NCI-H2081 treated with DMSO at 0.1 percent for 48 hours (cell line): Measurements from ENCODE around the gene ITCH.
A peak's percentile ranks its signal among the peaks of the same experiment; 100 is the strongest.
"Not testable (repeated sequence)": the region's sequence is repeated elsewhere in the genome, so short reads cannot be mapped to it uniquely, and the experiment has no call there.

Source experiments
- DNase-seq: peaks from one replicate; lab custom pipeline; 2025; lab: John Stamatoyannopoulos, UW

The ITCH gene

DNA sequence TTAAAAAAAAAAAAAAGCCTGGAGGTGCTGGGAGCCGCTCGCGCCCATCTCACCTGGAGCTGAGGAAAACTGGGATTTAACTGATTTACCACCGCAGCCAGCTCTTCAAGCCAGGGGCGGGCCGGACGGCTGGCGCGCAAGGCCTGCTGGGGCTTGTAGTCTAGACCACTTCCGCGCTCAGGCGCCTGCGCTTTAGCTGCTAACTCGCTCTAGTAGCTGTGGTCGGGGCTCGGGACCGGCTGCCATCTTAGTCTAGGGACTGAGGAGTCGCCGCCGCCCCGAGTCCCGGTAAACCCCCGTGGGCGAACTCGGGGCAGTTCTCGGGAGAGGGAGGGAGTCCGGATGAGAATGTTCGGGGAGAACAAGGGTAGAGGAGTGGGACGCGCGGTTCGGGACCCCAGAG is at the start of gene ITCH:
Gene ITCH (plus strand): TSS at position 212 of the 403 bp plus-strand sequence. CDS start 30,539 bp downstream, outside the sequence.
- DNase-seq: peak; percentile 80

DNA sequence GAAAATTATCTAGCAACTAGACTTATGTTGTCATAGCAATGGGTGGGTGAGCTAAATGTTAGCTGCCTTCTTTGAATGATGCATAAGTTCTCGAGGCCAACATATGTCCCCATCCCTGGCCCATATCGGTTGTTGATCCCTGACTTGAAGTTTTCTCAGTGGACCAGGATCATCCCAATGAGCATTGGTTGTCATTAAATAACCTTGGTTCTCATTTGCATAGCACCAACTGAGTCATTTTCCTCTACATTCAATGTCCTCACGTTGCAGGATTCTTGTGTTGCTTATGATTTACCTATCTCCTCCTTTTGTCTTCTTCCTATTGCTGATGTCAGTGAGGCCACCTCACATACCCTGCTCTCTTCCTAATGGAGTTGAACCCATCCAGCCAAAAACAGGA is 47.8 kb upstream of the ITCH start:
- DNase-seq: no peak

DNA sequence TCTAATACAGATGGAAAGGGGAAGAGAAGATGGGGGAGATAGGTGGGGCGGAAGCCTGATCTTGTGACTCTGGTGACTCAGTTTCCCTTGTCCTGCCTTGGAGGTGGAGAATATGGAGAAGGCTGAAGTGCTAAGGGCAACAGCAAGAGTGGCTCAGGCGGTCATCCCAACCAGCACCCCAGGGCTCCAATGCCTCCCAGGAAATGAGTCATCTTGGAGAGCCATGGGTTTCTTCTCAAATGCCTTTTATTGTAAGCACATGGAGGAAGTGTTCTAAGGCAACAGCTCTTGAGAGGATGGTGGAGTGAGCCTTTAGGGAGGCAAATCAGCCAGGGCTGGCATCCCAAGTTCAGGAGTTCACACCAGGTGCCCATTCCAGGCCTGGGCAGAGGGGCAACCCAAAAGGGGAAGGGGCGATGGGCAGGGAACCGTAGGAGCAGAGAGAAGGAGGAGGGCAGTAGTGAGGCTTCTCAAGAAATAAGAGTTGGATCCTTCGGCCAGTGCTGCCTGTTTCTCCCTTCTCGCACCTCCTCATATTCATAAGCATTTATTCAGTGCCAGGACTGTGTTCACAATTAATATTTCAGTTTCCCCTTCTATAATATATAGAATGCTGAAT is 46.8 kb upstream of the ITCH start:
- DNase-seq: no peak

DNA sequence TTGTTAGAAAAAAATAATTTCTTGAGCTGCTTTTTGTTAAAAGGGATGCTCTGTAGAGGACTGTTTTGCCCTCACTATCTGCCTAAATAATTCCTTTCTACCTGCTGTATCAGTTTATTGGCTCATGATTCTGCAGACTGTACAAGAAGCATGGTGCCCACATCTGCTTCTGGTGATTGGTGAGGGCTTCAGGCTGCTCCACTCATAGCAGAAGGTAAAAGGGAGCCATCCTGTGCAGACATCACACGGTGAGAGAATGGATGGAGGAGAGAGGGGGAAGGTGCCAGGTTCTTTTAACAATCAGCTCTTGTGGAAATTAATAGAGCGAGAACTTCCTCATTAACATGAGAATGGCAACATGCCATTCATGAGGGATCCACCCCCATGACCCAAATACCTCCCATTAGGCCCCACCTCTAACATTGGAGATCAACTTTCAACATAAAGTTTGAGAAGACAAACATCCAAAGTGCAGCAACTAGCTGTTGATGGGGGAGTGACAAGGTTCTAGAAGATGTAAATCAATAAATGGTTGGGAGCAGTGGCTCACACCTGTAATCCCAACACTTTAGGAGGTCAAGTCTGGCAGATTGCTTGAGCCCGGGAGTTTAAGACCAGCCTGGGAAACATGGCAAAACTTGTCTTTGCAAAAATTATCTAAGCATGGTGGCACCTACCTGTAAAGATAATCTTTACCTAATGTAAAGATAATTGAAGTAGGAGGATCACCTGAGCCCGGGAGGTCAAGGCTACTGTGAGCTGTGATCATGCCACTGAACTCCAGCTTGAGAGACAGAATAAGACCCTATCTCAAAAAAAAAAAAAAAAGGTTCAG is 44.2 kb upstream of the ITCH start:
- no peak for DNase-seq

DNA sequence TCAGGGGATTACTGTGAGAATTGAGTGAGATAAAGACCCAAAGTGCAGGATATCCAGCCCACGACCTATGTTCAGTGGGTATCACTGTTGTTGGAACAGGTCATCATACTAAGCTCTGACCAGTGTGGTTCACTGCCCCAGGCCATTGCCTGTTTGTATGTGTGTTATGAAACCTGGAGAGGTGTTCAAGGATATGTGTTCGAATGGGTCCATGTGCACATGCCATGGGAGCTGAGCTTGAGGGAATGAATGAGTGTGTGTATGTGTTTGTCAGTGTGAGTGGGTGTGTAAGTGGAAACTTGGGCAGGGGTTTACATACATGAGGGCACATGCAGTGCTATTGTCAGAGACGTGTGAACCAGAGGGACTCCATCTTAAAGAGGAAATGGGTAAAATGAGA is 42.2 kb upstream of the ITCH start:
- no peak for DNase-seq

DNA sequence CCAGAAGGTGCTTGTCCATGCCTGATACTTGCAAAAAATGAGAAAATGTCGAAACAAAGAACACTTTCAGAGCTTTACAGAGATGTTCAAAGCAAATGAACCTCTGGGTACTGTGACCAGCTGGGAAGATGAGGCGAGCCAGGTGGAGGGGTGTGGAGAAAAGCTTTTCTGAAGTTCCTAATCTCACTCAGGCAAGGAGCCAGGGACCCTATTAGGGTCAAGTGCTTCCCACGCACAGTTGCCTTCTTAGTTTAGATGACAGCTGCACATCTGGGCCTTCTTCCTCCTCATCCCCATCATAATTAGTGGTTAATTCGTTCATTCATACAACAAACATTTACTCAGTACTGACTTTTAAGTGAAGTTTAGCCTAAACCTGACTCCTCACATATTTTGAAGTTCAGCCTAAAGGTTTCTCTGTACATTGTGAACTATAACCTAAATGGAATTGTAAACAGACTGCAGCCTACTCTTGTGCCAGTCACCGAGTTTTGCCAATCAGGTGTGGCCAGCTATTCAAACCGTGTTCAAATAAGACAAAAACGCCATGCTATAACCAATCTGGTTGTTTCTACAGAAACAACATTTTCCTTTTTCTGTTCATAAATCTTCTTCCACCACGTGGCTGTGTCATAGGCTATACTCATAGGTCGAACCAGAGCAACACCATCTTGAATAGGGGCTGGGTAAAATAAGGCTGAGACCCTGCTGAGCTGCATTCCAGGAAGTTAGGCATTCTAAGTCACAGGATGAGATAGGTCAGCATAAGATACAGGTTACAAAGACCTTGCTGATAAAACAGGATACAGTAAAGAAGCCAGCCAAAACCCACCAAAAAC is 40.6 kb upstream of the ITCH start:
- no peak for DNase-seq

DNA sequence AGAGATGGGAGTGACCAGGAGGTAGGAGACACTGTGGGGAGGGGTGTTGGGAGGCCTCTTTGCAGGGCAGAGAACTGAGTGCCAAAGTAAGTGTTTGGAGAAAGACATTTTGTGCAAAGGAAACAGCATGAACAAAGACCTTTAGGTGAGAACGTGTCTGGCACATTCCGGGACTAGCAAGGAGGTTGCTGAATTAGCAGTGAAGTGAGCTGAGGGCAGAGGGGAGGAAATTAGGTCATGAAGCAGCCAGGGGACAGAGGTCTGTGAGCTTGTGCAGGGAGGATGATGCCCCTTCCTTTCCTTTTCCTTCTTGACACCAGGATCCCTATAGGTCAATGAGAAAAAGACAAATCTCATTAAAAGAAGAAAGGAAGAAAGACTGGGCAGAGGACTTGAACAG is 38.5 kb upstream of the ITCH start:
- no peak for DNase-seq

DNA sequence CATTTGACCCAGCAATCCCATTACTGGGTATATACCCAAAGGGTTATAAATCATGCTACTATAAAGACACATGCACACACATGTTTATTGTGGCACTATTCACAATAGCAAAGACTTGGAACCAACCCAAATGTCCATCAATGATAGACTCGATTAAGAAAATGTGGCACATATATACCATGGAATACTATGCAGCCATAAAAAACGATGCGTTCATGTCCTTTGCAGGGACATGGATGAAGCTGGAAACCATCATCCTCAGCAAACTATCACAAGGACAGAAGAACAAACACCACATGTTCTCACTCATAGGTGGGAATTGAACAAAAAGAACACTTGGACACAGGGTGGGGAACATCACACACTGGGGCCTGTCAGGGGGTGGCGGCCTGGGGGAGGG is 34.9 kb upstream of the ITCH start:
- DNase-seq: not testable (repeated sequence)

DNA sequence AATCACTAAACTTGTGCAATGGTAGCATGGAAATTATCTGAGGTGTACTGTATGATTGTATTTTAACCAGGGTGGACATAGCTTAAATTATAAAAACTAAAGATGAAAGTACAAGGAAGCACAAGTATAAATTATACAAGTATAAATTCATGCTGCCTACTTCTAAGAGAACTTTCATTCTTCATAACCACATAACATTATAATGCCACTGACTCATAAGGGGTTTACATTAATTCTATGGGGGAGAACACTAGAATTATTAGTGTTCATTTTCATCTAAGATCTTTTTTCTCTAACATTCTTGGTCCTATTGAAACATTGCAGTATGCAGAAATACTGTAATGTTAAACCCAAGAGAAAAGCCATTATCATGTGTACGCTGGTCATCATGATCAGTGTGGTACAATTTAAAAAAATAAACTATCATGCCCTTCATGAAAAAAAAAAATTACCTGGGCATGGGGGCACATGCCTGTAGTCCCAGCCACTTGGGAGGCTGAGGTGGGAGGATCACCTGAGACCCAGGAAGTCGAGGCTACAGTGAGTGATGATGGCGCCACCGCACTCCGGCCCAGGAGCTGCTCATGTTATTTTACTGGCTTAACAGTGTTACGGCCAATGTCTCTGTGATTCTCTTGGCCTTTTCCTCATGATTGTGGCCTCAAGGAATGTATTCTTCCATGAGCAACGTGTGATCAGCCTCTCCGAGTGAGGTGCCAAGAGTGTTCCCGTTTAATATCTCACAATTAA is 34.0 kb upstream of the ITCH start:
- DNase-seq: no peak

DNA sequence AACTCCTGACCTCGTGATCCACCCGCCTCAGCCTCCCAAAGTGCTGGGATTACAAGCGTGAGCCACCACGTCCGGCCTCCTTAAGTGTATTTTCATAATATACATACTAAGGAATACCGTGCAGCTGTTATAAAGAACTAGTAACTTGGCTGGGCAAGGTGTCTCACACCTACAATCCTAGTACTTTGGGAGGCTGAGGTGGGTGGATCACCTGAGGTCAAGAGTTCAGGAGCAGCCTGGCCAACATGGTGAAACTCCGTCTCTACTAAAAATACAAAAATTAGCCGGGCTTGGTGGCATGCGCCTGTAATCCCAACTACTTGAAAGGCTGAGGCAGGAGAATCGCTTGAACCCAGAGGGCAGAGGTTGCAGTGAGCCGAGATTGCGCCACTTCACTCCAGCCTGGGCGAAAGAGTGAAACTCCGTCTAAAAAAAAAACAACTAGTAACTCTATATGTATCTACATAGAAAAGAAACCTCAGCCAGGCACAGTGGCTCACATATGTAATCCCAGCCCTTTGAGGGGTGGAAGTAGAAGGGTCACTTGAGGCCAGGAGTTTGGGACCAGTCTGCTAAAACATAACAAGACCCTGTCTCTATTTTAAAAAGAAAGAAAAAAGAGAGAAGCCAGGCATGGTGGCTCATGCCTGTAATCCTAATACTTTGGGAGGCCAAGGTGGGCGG is 32.1 kb upstream of the ITCH start:
- DNase-seq: not testable (repeated sequence)

DNA sequence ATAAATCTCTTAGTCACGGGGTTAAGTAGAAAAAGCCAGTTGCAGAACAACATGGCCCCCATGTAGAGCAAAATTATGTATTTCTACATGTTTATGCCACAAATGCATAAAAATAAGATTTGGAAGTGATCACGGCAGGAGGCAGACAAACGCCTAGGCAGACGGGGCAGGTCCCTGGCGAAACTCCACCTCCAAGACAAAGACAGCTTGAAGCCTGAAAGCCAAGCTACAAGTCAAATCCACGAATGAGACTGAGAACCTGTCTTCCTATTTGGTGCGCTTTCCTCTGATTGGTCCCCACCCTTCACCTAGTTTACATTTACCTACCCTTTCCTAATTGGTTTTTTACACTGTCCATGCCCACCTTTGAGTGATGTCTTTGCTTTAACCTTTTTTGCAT is 31.2 kb upstream of the ITCH start:
- DNase-seq: no peak

DNA sequence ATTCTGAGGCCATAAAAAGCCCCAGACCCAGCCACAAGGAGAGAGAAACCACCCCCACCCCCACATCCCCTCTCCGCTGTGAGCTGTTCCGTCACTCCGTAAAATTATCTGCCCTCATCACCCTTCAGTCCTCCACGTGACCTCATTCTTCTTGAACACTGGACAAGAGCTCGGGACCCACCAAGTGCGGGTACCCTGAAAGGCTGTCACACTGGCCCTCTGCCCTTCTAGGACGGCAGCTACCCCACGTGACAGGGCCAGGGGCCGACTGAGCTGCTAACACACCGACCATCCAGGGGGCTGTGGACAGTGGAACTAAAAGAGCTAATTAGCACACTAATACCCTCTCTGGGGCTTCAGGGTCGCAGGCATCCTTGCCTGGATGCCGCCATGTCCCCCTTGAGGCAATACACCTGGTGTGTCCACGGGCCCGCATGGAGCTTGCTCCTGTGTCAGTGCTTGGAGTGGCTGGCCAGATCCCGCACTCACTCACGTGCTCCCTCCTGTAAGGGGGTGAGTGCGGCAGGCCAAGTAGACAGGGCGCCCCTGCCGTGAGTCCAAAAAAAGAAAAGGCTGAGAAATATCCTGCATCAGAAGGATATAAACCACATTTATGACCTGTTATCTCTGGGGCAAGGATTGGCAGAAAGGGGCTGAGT is 30.7 kb upstream of the ITCH start:
- DNase-seq: no peak

DNA sequence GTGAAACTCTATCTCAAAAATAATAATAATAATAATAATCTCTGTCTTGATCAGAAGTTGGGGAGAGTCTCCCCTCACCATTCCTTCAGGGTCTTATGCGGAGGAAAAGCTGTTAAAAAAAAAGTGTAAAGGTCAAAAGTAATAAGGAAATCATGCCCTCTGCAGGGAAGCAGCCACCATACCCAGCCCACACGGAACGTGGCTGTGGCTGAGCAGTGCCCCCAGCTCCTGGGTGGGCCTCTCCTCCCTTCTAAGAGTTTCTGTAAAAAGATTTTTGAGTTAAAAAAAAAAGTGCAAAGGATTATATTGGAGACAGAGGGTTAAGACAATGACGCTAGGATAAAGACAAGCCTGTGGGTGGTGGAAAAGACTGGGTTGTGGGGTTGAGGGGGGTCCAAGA is 29.3 kb upstream of the ITCH start:
- no peak for DNase-seq

DNA sequence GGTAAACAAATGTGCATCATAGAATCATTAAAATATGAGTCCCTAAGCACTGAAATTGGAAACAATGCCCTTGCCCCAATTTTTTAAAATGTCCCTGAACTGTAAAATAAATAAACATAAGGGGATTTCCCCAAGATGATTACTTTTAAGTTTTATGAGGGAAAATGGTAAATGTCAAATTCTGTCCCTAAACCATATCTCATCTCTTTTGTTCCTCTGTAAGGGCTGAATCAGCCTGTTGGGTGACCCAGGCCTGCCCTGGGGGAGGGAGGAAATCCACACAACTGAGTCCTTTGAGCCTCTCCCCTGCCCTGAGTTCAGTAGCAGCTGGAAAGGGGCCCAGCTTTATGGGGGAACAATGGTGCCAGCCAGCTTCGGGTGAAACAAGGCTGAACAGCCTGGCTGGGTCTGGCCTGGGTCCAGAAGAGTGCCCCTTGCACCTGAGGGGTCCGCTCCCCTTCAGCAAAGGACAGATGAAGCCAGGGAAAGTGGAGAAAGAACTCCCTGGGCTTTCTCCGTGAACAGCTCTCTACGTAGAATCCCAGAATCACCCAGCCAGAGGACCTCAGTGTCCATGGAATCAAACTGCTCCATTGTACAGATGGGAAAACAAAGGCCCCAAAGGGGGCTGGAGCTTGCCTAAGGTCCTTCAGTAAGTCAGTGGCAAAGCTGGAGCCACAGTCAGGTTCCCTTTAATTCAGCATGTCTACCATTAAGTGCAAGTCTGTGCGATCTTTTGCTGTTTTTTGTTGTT is 28.2 kb upstream of the ITCH start:
- no peak for DNase-seq

DNA sequence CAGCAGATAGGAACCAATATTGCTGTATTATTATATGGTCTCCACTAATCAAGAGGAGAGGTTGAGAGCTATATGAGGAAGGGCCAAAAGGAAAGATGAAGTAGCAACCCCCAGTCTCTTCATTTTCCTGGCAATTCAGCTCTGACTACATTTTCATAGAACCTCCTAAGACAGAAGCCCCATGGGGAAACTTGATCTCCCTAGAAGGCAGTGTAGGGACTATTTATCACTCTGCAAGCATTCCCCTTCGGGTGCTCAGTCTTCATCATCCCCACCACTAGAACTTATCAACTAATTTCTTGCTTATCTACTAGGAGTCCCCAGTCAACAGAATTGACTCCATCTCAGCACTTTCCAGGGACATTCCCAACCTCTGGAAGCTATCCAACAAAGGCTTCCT is 25.5 kb upstream of the ITCH start:
- DNase-seq: no peak

DNA sequence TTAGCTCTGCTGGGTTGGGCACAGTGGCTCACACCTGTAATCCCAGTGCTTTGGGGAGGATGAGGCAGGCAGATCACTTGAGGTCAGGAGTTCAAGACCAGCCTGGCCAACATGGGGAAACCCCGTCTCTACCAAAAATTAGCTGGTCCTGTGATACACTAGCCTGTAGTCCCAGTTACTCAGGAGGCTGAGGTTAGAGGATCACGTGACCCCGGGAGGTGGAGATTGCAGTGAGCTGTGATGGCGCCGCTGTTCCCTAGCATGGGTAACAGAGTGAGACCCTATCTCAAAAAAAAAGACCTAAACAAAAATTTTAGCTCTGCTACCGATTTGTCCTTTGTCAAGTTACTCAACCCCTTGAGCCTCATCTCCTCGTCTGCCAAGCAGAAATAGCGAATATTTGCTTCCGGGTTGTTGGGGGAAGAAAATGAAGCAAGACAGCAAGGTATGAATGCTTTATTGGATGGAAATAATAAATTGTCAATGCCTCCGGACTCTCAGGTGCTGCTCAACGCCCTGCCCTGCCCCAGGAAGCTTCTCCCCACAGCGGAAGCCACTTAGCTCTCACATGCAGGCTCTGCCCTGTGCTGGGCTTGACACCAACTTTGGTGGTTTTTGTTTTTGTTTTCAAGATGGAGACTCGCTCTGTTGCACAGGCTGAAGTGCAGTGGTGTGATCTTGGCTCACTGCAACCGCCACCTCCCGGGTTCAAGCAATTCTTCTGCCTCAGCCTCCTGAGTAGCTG is 24.9 kb upstream of the ITCH start:
- DNase-seq: no peak

DNA sequence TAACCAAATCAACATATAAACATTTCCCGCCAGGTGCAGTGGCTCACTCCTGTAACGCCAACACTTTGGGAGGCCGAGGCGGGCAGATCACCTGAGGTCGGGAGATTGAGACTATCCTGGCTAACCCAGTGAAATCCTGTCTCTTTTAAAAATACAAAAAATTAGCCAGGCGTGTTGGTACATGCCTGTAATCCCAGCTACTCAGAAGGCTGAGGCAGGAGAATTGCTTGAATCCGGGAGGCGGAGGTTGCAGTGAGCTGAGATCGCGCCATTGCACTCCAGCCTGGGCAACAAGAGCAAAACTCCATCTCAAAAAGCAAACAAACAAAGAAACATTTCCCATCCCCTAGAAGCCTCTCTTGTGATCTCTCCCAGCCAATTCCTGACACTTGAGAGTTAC is 22.3 kb upstream of the ITCH start:
- DNase-seq: not testable (repeated sequence)

DNA sequence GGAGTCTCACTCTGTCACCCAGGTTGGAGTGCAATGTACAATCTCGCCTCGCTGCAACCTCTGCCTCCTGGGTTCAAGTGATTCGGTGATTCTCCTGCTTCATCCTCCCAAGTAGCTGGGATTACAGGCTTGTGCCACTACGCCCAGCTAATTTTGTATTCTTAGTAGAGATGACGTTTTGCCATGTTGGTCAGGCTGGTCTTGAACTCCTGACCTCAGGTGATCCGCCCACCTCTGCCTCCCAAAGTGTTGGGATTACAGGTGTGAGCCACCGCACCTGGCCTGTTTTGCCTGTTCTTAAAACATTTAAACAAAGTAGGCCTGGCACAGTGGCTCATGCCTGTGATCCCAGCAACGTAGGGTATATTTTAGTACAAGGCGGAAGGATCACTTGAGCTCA is 21.9 kb upstream of the ITCH start:
- not testable (repeated sequence) for DNase-seq

DNA sequence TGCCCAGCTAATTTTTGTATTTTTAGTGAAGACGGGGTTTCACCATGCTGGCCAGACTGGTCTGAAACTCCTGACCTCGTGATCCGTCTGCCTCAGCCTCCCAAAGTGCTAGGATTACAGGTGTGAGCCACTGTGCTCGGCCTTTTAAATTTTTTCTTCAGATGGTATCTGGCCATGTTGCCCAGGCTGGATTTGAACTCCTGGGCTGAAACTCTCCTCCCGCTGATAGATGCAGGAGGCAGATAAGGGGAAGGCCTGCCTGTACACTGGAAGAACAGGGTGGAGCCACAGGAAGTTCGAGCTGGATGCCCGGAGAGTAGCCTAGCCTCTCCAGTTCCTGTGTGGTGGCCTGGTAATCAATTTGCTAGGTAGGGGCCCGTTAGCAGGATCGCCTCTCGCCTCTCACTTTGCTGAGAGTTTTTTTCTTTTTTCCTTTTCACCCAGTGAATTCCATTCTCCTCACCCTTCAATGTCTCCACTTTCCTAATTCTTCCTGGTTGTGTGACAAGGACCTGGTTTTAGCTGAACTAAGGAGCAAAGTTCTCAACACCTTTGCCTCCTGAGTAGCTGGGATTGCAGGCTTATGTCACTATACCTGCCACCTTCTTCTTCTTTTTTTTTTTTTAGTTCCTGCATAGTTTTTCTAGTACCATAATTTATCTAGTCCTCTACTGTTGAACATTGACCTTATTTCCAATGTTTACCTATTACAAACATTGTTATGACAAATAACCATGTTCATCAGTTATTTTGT is 19.4 kb upstream of the ITCH start:
- no peak for DNase-seq
